K562 (cell line): ENCODE results near the gene ERCC2. TPM values are rescaled to one million over a fixed set of nuclear protein-coding genes. Genes with fewer than 3 reads are reported as not detected.

Experiments
- ATAC-seq: fragments of 200-7000 bp; cut with Tn5 transposase; 3 replicates; pipeline ENCODE4 v1.9.1; 2020; ENCODE audit warnings: moderate library complexity
- BruUV-seq: library from RNA; stranded (reverse); fragments of 400-500 nt; replicated peaks from 2 replicates; lab custom pipeline; 2021; lab: Mats Ljungman, UMichigan
- CTCF ChIA-PET: fragments of 300-600 bp; formaldehyde crosslinking; extraction: SDS; loops from one replicate; lab custom pipeline; 2021; ENCODE audit warnings: low intra/inter-chr PET ratio; lab: Yijun Ruan, JAX
- POLR2A ChIA-PET: fragments of 300-600, 350-650 bp; sonication (Branson Sonifier 250); formaldehyde crosslinking; extraction: SDS; loops from one replicate; lab custom pipeline; 2021; ENCODE audit warnings: antibody characterized with exemption, inconsistent platforms; lab: Yijun Ruan, JAX
- DNase-seq, 4 experiments: peaks; one replicate each; pipeline versions ENCODE4 v3.0.0 to v3.0.0-alpha.2; 2011 to 2018; ENCODE audit warnings: low spot score in 3 of 4, mixed read lengths in 3 of 4; ENCODE audit errors: extremely low read depth in 1 of 4
- FAIRE-seq: peaks from 2 replicates; lab custom pipeline; 2011; peaks lifted over from hg19 to GRCh38; lab: Jason Lieb, UNC
- H2AFZ ChIP-seq: 2 replicates; pipeline ENCODE4 v1.6.0; 2011; ENCODE audit warnings: low read depth, low read length, control low read depth, inconsistent platforms
- H3K27ac ChIP-seq: fragments of 200-600 bp; 3 replicates; pipeline ENCODE4 v1.8.0; 2011; ENCODE audit warnings: low read depth, mild to moderate bottlenecking, control low read depth, inconsistent platforms, low read length, moderate library complexity, mixed read lengths; ENCODE audit errors: extremely low read depth
- H3K27me3 ChIP-seq, 2 experiments: fragments of 300-600 bp in 1 of 2; 2 replicates in 1 of 2; 3 replicates in 1 of 2; pipeline versions ENCODE4 v1.6.0 to v1.8.0; 2011; ENCODE audit warnings: inconsistent platforms in 2 of 2, low read length in 2 of 2, mild to moderate bottlenecking in 1 of 2, mixed read lengths in 1 of 2, moderate library complexity in 1 of 2; ENCODE audit not compliant: control insufficient read depth in 2 of 2, insufficient read depth in 2 of 2
- H3K36me3 ChIP-seq: fragments of 300-600 bp; 3 replicates; pipeline ENCODE4 v1.8.0; 2011; ENCODE audit warnings: mild to moderate bottlenecking, low read length, inconsistent platforms; ENCODE audit not compliant: control insufficient read depth, insufficient read depth
- H3K4me1 ChIP-seq, 2 experiments: fragments of 200-600 bp in 1 of 2; replicated peaks in 1 of 2; 2 replicates in 1 of 2; 3 replicates in 1 of 2; pipeline versions ENCODE4 v1.5.1 to v1.8.0; 2011; ENCODE audit warnings: inconsistent platforms in 2 of 2, low read length in 2 of 2, mild to moderate bottlenecking in 1 of 2, mixed read lengths in 1 of 2, moderate library complexity in 1 of 2; ENCODE audit not compliant: control insufficient read depth in 2 of 2, insufficient read depth in 2 of 2
- H3K4me2 ChIP-seq: 2 replicates; pipeline ENCODE4 v1.6.1; 2011; ENCODE audit warnings: low read length, control low read depth, inconsistent platforms, mixed read lengths; ENCODE audit not compliant: insufficient read depth
- H3K4me3 ChIP-seq: fragments of 200-600 bp; sonication (generic), shearing (Covaris generic); 2 replicates; pipeline ENCODE4 v1.5.1; 2016; ENCODE audit warnings: control low read depth, inconsistent platforms
- H3K79me2 ChIP-seq: fragments of 200-600 bp; 3 replicates; pipeline ENCODE4 v1.8.0; 2011; ENCODE audit warnings: low read length, inconsistent platforms; ENCODE audit not compliant: control insufficient read depth, insufficient read depth
- H3K9ac ChIP-seq, 2 experiments: 2 replicates each; pipeline versions ENCODE4 v1.6.0 to v1.6.1; 2011; ENCODE audit warnings: low read depth in 2 of 2, low read length in 2 of 2, control low read depth in 1 of 2, inconsistent platforms in 1 of 2, mild to moderate bottlenecking in 1 of 2, mixed read lengths in 1 of 2; ENCODE audit not compliant: insufficient read depth in 1 of 2
- H3K9me1 ChIP-seq: one replicate; pipeline ENCODE4 v1.6.0; 2011; ENCODE audit warnings: inconsistent platforms, mild to moderate bottlenecking, low read length, moderate library complexity; ENCODE audit not compliant: control insufficient read depth, insufficient read depth
- H3K9me3 ChIP-seq: replicated peaks from 2 replicates; pipeline ENCODE4 v1.5.1; 2011; ENCODE audit warnings: low read depth, low read length, inconsistent platforms; ENCODE audit not compliant: control insufficient read depth, insufficient read depth
- H4K20me1 ChIP-seq: replicated peaks from 2 replicates; pipeline ENCODE4 v1.6.1; 2011; ENCODE audit warnings: low read length, inconsistent platforms, mixed read lengths; ENCODE audit not compliant: control insufficient read depth, insufficient read depth
- AFF4 ChIP-seq: sonication (generic); formaldehyde crosslinking; IDR thresholded peaks from 2 replicates; pipeline ENCODE4 v1.8.0; 2023; ENCODE audit warnings: mild to moderate bottlenecking, missing genetic modification reagents
- C11orf30 ChIP-seq: fragments of 450-650 bp; IDR thresholded peaks from 2 replicates; pipeline ENCODE4 v1.6.1; 2016; ENCODE audit warnings: low read depth, mild to moderate bottlenecking
- CTBP1 ChIP-seq: fragments of 450-650 bp; IDR thresholded peaks from 2 replicates; pipeline ENCODE4 v1.6.1; 2016; ENCODE audit warnings: borderline replicate concordance
- DNMT1 ChIP-seq: fragments of 450-650 bp; IDR thresholded peaks from 2 replicates; pipeline ENCODE4 v1.6.1; 2016; ENCODE audit warnings: antibody characterized with exemption, mild to moderate bottlenecking
- EP400 ChIP-seq: fragments of 450-650 bp; IDR thresholded peaks from 2 replicates; pipeline ENCODE4 v1.6.1; 2017; ENCODE audit warnings: antibody characterized with exemption, mild to moderate bottlenecking, moderate library complexity
- KDM1A ChIP-seq, 2 experiments: fragments of 450-650 bp; IDR thresholded peaks; 2 replicates each; pipeline ENCODE4 v1.6.1; 2016; ENCODE audit warnings: mild to moderate bottlenecking in 2 of 2
- NFIC ChIP-seq: fragments of 450-650 bp; IDR thresholded peaks from 2 replicates; pipeline ENCODE4 v1.6.1; 2017; ENCODE audit warnings: mild to moderate bottlenecking, inconsistent platforms
- PURB ChIP-seq: sonication (generic); formaldehyde crosslinking; IDR thresholded peaks from 2 replicates; pipeline ENCODE4 v1.9.0; 2021; ENCODE audit warnings: low read depth, mild to moderate bottlenecking, missing genetic modification reagents
- SMARCA4 ChIP-seq: fragments of 450-650 bp; IDR thresholded peaks from 2 replicates; pipeline ENCODE4 v1.6.1; 2016
- ZFP36 ChIP-seq: fragments of 150-350 bp; IDR thresholded peaks from 2 replicates; pipeline ENCODE4 v1.6.1; 2018; ENCODE audit warnings: low read length, low read depth; ENCODE audit not compliant: partially characterized antibody
- ZFX ChIP-seq: sonication (generic); formaldehyde crosslinking; IDR thresholded peaks from 2 replicates; pipeline ENCODE4 v1.8.0; 2022; ENCODE audit warnings: mild to moderate bottlenecking, missing genetic modification reagents, moderate library complexity
- WGBS: fragments of 100-300 bp; shearing (Covaris generic); methylation state at CpG from one replicate; pipeline ENCODE4 v1.1.6; 2016; ENCODE audit warnings: low coverage, mixed read lengths; ENCODE audit not compliant: insufficient coverage; ENCODE audit errors: missing lambda C conversion rate; 5-methylcytosine and 5-hydroxymethylcytosine counted together
- in situ Hi-C: fragments of 300-500 bp; cut with MboI; formaldehyde crosslinking; loops from 4 replicates; pipeline ENCODE4 v1.15.0; 2018; ENCODE audit warnings: inconsistent platforms, mixed read lengths
- intact Hi-C: fragments of 100-400 bp; cut with micrococcal nuclease; formaldehyde crosslinking; loops from 2 replicates; pipeline ENCODE4 v1.14.2; 2022
- polyA plus RNA-seq, 8 experiments: library from polyadenylated mRNA; depleted of rRNA in 4 of 8; stranded (reverse) in 5 of 8; unstranded in 3 of 8; fragments of >200 nt; fragmentation: Nextera tagmentation in 2 of 8; fragmentation: Illumina TruSeq in 1 of 8; extraction: Ambion mirVana in 2 of 8; extraction: Trizol in 1 of 8; gene quantifications; 2 replicates each; pipeline versions ENCODE4 v1.2.1 to v1.2.3, GENCODE V29; 2011 to 2014; ENCODE audit warnings: inconsistent platforms in 1 of 8, missing spikeins in 1 of 8
- total RNA-seq, 7 experiments: library from RNA; depleted of rRNA in 6 of 7; stranded (reverse); fragments of >200 nt in 6 of 7; fragmentation: Illumina TruSeq in 2 of 7; extraction: Trizol in 2 of 7; gene quantifications; 2 replicates each; pipeline versions ENCODE4 v1.2.1 to v1.2.3, GENCODE V29; 2011 to 2021; ENCODE audit warnings: low replicate concordance in 1 of 7
- TF ChIP-seq, protein P1 (sequence below): sonication (generic); formaldehyde crosslinking; IDR thresholded peaks from 2 replicates; pipeline ENCODE4 v1.8.0; 2022; ENCODE audit warnings: mild to moderate bottlenecking, low read depth, missing genetic modification reagents
- TF ChIP-seq, protein P2 (sequence below): fragments of 250-450 bp; sonication (Bioruptor Pico); IDR thresholded peaks from 2 replicates; pipeline ENCODE4 v1.5.0; 2021; ENCODE audit warnings: mild to moderate bottlenecking, moderate library complexity

ERCC2 gene
- total and polyA plus RNA-seq, 9 of the 15 experiments (the other 6 are each of a cell fraction or from before 2014, with no cell fraction given): 2.2 to 55.9 (median 23.4) TPM

GRCh38 chr19:45336696-45337251 is 33.6 kb downstream of the ERCC2 start:
- no peak for DNase-seq
- TF ChIP-seq, protein P1, sequence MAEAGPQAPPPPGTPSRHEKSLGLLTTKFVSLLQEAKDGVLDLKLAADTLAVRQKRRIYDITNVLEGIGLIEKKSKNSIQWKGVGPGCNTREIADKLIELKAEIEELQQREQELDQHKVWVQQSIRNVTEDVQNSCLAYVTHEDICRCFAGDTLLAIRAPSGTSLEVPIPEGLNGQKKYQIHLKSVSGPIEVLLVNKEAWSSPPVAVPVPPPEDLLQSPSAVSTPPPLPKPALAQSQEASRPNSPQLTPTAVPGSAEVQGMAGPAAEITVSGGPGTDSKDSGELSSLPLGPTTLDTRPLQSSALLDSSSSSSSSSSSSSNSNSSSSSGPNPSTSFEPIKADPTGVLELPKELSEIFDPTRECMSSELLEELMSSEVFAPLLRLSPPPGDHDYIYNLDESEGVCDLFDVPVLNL: no peak
- no peak for TF ChIP-seq SMARCA4
- peak; percentile 31 for TF ChIP-seq ZFP36
- no peak for TF ChIP-seq CTBP1
- TF ChIP-seq AFF4: no peak
- TF ChIP-seq KDM1A (IDR thresholded peaks at IDR 0.05): peak; percentile 55 to 74; a peak in 3 of 4 replicates
- TF ChIP-seq C11orf30: no peak
- peak; percentile 33; the same call in 1 of the 2 replicates for TF ChIP-seq NFIC
- TF ChIP-seq ZFX: no peak
- no peak for TF ChIP-seq DNMT1
- no peak for TF ChIP-seq EP400
- TF ChIP-seq PURB (CRISPR knock-in tag): no peak
- TF ChIP-seq, protein P2, sequence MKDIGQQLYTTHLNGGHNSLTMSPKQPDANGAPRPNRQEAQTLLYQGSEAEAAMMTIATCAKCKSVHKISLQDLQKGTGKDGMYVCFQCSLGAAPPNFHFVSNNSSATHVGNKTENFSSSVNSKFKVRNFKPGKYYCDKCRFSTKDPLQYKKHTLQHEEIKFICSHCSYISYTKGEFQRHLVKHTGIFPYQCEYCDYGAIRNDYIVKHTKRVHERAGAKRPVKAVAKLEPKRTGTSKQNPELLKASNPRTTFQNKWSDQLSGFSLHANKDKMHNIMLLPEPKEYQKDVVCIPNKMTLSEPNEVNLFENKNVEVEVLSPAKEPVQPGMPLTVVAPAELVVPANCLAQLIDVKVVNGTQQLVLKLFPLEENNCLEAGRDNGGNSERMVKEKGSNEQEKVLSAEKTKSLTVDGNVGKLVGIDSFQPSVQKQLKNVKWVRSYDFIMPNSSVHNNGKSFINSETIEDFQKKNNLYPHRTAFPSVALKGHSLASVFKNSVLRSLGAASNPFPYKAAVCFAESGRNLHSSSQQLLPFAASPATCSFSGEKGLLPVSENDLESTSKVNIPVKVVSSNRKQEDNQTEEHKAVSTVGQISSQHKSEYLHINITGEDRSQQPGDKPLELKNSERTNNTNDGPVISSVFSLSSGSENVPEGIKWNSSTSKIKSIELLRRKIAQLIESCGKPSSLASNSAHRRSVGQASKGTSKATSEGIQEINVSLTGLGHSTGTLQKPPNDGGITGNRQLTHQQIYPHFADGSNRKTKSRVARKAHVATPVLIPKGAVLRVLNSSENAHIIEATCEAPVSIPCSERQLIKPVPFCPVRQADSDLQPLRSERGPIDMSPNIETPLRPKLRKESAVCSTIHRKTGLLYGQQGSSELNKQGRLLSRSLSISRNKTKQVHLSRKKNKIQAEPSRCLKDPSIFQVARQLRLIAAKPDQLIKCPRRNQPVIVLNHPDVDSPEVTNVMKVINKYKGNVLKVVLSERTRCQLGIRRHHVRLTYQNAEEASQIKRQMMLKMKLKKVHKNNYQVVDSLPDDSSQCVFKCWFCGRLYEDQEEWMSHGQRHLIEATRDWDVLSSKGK (CRISPR knock-in tag): no peak
- Histone ChIP-seq H3K36me3 (no peaks in the 10 kb centered on the region), H3K9ac (0 out of 4 replicates have a peak overlapping the region, but pooled peaks of 1 of the 2 experiments have one; percentile 28), H3K27ac (no peak overlapping the region), H3K27me3 (peaks cover 7 to 8% of the 10 kb centered on the region in 2 experiments; a peak in 3 of 5 replicates), H3K4me1 (peaks cover 7 to 24% of the 10 kb centered on the region in 2 experiments; a peak in 4 of 5 replicates), H3K4me2 (no peak overlapping the region), H4K20me1 (no peaks in the 10 kb centered on the region), H3K9me3 (no peaks in the 10 kb centered on the region), H2AFZ (no peak overlapping the region), H3K9me1 (no peaks in the 10 kb centered on the region), H3K79me2 (no peaks in the 10 kb centered on the region), H3K4me3 (no peak overlapping the region)
- 21% methylated on average over 11 of the region's 11 CpGs for WGBS
- intact Hi-C loops: loop anchor here (10.0 kb wide), 1 partner anchor 322 kb away; no protein-coding TSS in a partner anchor
- CTCF ChIA-PET: no interaction called here
- POLR2A ChIA-PET: interaction anchor here (0.7 to 1.0 kb wide), 3 partner anchors 11 to 202 kb away, joined by 3 read pairs; no protein-coding TSS in a partner anchor
- no peak for FAIRE-seq
- in situ Hi-C loops: loop anchor here (5.0 kb wide), 1 partner anchor 134 kb away; no protein-coding TSS in a partner anchor
- BruUV-seq: no TSS peak
- ATAC-seq: no peak
